Smooth muscle cell (in vitro differentiated cells): Measurements from ENCODE around the gene PTPN3. TPM values are rescaled to one million over a fixed set of nuclear protein-coding genes. Genes with fewer than 3 reads are reported as not detected.
"Not testable (repeated sequence)": the region's sequence is repeated elsewhere in the genome, so short reads cannot be mapped to it uniquely, and the experiment has no call there.

Experiments used
- DNase-seq: peaks from one replicate; lab custom pipeline; 2025; ENCODE audit not compliant: unreplicated experiment; lab: John Stamatoyannopoulos, UW
- H2AFZ ChIP-seq: fragments of 200-600 bp; sonication (generic); 2 replicates; pipeline ENCODE4 v1.6.0; 2016; ENCODE audit warnings: antibody characterized with exemption, low read depth, mild to moderate bottlenecking
- H3F3A ChIP-seq: fragments of 200-600 bp; sonication (generic); 2 replicates; pipeline ENCODE4 v1.6.0; 2017; ENCODE audit warnings: antibody characterized with exemption, low read depth
- H3K27ac ChIP-seq: fragments of 200-600 bp; sonication (generic); 2 replicates; pipeline ENCODE4 v1.5.1; 2016; ENCODE audit warnings: low read depth, mild to moderate bottlenecking
- H3K27me3 ChIP-seq: fragments of 200-600 bp; sonication (generic); 2 replicates; pipeline ENCODE4 v1.6.1; 2016; ENCODE audit warnings: low read depth, mild to moderate bottlenecking
- H3K36me3 ChIP-seq: fragments of 200-600 bp; sonication (generic); 2 replicates; pipeline ENCODE4 v1.5.1; 2016; ENCODE audit warnings: low read depth
- H3K4me1 ChIP-seq: fragments of 200-600 bp; sonication (generic); 2 replicates; pipeline ENCODE4 v1.5.1; 2016; ENCODE audit warnings: low read depth
- H3K4me2 ChIP-seq: fragments of 200-600 bp; sonication (generic); 2 replicates; pipeline ENCODE4 v1.6.0; 2016; ENCODE audit warnings: mild to moderate bottlenecking
- H3K4me3 ChIP-seq: fragments of 200-600 bp; sonication (generic); 2 replicates; pipeline ENCODE4 v1.5.1; 2016; ENCODE audit warnings: mild to moderate bottlenecking
- H3K79me2 ChIP-seq: fragments of 200-600 bp; sonication (generic); 2 replicates; pipeline ENCODE4 v1.6.0; 2016; ENCODE audit warnings: low read depth, mild to moderate bottlenecking
- H3K9ac ChIP-seq: fragments of 200-600 bp; sonication (generic); 2 replicates; pipeline ENCODE4 v1.6.0; 2016; ENCODE audit warnings: low read depth
- H3K9me3 ChIP-seq: fragments of 200-600 bp; sonication (generic); replicated peaks from 2 replicates; pipeline ENCODE4 v1.5.1; 2016; ENCODE audit warnings: low read depth
- H4K20me1 ChIP-seq: fragments of 200-600 bp; sonication (generic); 2 replicates; pipeline ENCODE4 v1.6.0; 2016; ENCODE audit warnings: low read depth
- WGBS: methylation state at CpG from one replicate; pipeline ENCODE4 v1.1.7; 2016; ENCODE audit warnings: low lambda C conversion rate; 5-methylcytosine and 5-hydroxymethylcytosine counted together
- polyA plus RNA-seq: library from polyadenylated mRNA; unstranded; fragments of >200 nt; fragmentation: Nextera tagmentation; extraction: Ambion mirVana; gene quantifications from 2 replicates; pipeline ENCODE4 v1.2.1, GENCODE V29; 2016
- total RNA-seq: library from RNA; depleted of rRNA; stranded (reverse); fragments of >200 nt; gene quantifications from 2 replicates; pipeline ENCODE4 v1.2.3, GENCODE V29; 2014
- TF ChIP-seq, protein P1 (sequence below): fragments of 200-600 bp; sonication (generic); IDR thresholded peaks from 2 replicates; pipeline ENCODE4 v1.5.1; 2017; ENCODE audit warnings: borderline replicate concordance, mild to moderate bottlenecking, antibody characterized with exemption; ENCODE audit not compliant: insufficient read depth, poor library complexity, severe bottlenecking

PTPN3 gene
- total and polyA plus RNA-seq, 2 experiments from 2014 or later = 2.2 to 5.5 TPM

DNA sequence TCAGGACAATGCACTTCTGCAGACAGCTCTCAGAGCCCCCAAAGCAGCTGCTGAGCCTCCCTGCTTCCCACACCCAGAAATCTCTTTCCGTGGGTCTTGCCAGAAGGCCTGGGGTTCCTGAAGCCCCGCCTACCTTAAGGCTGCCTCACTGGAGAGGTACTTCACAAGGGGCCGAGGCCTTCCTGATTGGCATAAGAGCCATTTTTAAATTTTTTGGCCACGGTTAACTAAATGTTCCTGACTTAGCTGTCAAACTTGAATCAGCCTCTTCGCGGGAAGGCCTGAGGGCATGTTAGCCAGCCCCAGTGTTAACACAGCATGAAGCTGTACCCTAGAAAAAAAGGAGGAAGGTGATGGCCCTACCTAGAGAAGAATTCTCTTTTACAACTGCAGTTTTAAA lies 156.5 kb downstream of the PTPN3 start:
- H3F3A ChIP-seq = no peaks in the 10 kb centered on the region
- TF ChIP-seq, protein P1, sequence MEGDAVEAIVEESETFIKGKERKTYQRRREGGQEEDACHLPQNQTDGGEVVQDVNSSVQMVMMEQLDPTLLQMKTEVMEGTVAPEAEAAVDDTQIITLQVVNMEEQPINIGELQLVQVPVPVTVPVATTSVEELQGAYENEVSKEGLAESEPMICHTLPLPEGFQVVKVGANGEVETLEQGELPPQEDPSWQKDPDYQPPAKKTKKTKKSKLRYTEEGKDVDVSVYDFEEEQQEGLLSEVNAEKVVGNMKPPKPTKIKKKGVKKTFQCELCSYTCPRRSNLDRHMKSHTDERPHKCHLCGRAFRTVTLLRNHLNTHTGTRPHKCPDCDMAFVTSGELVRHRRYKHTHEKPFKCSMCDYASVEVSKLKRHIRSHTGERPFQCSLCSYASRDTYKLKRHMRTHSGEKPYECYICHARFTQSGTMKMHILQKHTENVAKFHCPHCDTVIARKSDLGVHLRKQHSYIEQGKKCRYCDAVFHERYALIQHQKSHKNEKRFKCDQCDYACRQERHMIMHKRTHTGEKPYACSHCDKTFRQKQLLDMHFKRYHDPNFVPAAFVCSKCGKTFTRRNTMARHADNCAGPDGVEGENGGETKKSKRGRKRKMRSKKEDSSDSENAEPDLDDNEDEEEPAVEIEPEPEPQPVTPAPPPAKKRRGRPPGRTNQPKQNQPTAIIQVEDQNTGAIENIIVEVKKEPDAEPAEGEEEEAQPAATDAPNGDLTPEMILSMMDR = no peak
- H3K36me3 ChIP-seq = no peaks in the 10 kb centered on the region
- H3K27me3 ChIP-seq = no peaks in the 10 kb centered on the region
- H3K4me3 ChIP-seq = no peak overlapping the region
- no peak overlapping the region for H3K9ac ChIP-seq
- no peaks in the 10 kb centered on the region for H3K9me3 ChIP-seq
- no peak overlapping the region for H2AFZ ChIP-seq
- H3K4me1 ChIP-seq = peaks cover 4% of the 10 kb centered on the region
- no peaks in the 10 kb centered on the region for H4K20me1 ChIP-seq
- 68% methylated on average over 6 of the region's 6 CpGs for WGBS
- H3K27ac ChIP-seq = no peak overlapping the region
- DNase-seq = no peak
- no peaks in the 10 kb centered on the region for H3K79me2 ChIP-seq
- H3K4me2 ChIP-seq = no peak overlapping the region

DNA sequence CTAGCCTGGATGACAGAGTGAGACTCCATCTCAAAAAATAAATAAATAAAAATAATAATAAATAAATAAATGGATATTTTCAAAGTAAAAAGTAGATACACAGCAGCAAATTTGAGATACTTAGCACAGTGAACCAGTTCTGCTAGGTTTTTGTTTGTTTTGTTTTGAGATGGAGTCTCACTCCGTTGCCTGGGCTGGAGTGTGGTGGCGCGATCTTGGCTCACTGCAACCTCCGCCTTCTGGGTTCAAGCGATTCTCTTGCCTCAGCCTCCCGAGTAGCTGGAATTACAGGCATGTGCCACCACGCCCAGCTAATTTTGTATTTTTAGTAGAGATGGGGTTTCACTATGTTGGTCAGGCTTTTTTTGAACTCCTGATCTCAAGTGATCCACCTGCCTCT lies 157.1 kb downstream of the PTPN3 start:
- not testable (repeated sequence) for H3K27ac ChIP-seq
- WGBS = 91% methylated on average over 7 of the region's 7 CpGs

DNA sequence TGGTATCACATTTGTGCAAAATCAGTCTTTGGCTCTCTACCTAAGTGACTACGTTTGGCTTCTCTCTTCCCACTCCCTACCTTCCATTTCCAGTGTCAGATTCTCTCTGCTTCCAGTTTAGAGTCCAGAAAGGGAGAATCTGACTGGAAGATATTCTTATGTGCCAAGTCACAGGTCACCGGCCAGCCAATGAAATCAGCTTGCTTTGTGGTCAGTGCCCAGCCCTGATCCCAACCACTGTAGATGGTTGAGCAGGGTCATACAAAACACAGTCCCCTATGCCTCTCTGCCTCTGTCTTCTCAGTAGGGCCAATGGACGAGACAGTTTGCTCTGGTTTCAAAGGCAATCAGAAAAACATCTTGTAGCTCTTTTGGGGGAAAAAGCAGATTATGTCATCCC lies 161.7 kb downstream of the PTPN3 start:
- 89% methylated on average over 3 of the region's 3 CpGs for WGBS
- TF ChIP-seq, protein P1 = no peak

More for the DNA sequence above, 157.1 kb downstream of the PTPN3 start:
- not testable (repeated sequence) for H3K27me3 ChIP-seq, H3K36me3 ChIP-seq, H2AFZ ChIP-seq, H3K9ac ChIP-seq, H3K4me2 ChIP-seq, DNase-seq, H3K9me3 ChIP-seq, H4K20me1 ChIP-seq, H3K4me3 ChIP-seq, H3K79me2 ChIP-seq, H3F3A ChIP-seq, H3K4me1 ChIP-seq

DNA sequence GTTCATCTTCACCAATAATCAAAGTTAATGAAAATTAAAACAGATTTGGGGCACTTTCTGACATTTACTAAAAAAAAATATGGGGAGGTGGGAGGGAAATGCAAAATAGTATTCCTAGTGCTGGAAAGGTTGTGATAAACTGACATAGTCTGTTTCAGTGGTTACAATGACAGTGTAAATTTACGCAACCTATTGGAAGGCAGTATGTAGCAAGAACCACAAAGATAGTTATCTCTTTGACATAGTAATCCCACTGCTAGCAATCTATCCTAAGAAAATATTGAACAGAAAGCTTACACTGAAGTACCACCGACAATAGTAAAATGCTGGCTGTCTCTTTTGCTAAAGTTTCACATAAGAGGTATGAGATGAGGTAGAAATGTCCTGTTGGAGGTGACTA lies 162.2 kb downstream of the PTPN3 start:
- H2AFZ ChIP-seq = no peak overlapping the region
- H3K9ac ChIP-seq = no peak overlapping the region
- no peaks in the 10 kb centered on the region for H3K4me1 ChIP-seq
- no peaks in the 10 kb centered on the region for H3K36me3 ChIP-seq
- H3K27ac ChIP-seq = no peak overlapping the region
- TF ChIP-seq, protein P1 = no peak
- H3K27me3 ChIP-seq = no peaks in the 10 kb centered on the region
- no peaks in the 10 kb centered on the region for H3F3A ChIP-seq
- no peaks in the 10 kb centered on the region for H4K20me1 ChIP-seq
- H3K4me2 ChIP-seq = no peak overlapping the region
- WGBS = 71% methylated on average over 2 of the region's 2 CpGs
- H3K9me3 ChIP-seq = no peaks in the 10 kb centered on the region
- DNase-seq = no peak
- H3K79me2 ChIP-seq = no peaks in the 10 kb centered on the region
- H3K4me3 ChIP-seq = no peak overlapping the region

More for the DNA sequence above, 161.7 kb downstream of the PTPN3 start:
- H2AFZ ChIP-seq = no peak overlapping the region
- DNase-seq = no peak
- no peaks in the 10 kb centered on the region for H3K36me3 ChIP-seq
- H3K79me2 ChIP-seq = no peaks in the 10 kb centered on the region
- no peak overlapping the region for H3K4me3 ChIP-seq
- H3K27me3 ChIP-seq = no peaks in the 10 kb centered on the region
- no peaks in the 10 kb centered on the region for H3K9me3 ChIP-seq
- H3K4me2 ChIP-seq = no peak overlapping the region
- no peaks in the 10 kb centered on the region for H4K20me1 ChIP-seq
- no peaks in the 10 kb centered on the region for H3K4me1 ChIP-seq
- no peak overlapping the region for H3K27ac ChIP-seq
- no peaks in the 10 kb centered on the region for H3F3A ChIP-seq
- no peak overlapping the region for H3K9ac ChIP-seq
